ENCODE data around the gene MYO18A. TPM values are rescaled to one million over a fixed set of nuclear protein-coding genes. Genes with fewer than 3 reads are reported as not detected.

MYO18A gene
- total RNA-seq, 1 donor from 2014 or later: 79.9 TPM

DNA sequence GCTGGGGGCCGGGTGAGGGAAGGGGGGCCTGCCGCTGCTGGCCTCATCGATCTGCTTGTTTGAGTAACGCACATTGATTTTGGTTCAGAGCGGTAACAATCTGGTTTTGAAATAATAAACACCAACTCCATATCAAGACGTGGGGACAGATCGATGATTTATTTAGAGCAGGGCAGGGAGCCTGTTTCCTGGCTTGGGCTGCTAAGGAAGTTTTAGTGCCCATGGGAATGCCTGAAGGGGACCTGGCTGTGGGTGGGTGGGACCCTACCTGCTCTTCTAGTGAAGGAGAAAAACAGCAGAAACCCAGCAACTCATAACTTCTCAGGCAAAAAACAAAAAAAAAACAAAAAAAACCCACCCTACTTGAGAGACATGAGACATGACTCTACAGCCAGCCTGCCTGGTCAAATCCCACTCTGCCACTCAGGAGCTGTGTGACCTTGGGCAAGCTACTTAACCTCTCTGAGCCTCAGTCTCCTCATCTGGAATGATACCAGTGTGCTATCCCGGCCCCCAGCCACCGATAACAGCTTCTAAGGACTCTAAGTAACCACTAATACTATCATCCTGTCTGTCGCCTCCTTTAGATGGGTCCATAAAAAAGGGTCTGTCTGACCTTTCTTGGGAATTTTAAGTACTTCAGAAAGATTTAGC is 71.2 kb downstream of the MYO18A start:
- peaks cover 45% of the 10 kb centered on the region for H3K36me3 Mint-ChIP-seq (ENCODE audit: low read depth, unreplicated experiment)
- TF ChIP-seq, protein P1, sequence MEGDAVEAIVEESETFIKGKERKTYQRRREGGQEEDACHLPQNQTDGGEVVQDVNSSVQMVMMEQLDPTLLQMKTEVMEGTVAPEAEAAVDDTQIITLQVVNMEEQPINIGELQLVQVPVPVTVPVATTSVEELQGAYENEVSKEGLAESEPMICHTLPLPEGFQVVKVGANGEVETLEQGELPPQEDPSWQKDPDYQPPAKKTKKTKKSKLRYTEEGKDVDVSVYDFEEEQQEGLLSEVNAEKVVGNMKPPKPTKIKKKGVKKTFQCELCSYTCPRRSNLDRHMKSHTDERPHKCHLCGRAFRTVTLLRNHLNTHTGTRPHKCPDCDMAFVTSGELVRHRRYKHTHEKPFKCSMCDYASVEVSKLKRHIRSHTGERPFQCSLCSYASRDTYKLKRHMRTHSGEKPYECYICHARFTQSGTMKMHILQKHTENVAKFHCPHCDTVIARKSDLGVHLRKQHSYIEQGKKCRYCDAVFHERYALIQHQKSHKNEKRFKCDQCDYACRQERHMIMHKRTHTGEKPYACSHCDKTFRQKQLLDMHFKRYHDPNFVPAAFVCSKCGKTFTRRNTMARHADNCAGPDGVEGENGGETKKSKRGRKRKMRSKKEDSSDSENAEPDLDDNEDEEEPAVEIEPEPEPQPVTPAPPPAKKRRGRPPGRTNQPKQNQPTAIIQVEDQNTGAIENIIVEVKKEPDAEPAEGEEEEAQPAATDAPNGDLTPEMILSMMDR (IDR thresholded peaks at IDR 0.05; ENCODE audit: unreplicated experiment): no peak
- DNase-seq (ENCODE audit: low spot score): no peak
- peak overlapping the region; percentile 5 for H3K27ac Mint-ChIP-seq (ENCODE audit: unreplicated experiment)
- peaks cover 9% of the 10 kb centered on the region for H3K27me3 Mint-ChIP-seq (ENCODE audit: unreplicated experiment)
- H3K4me1 Mint-ChIP-seq (ENCODE audit: unreplicated experiment): peaks cover 9% of the 10 kb centered on the region
- peak overlapping the region; percentile 21 for H3K4me3 Mint-ChIP-seq (ENCODE audit: unreplicated experiment)
- H3K9me3 Mint-ChIP-seq (ENCODE audit: unreplicated experiment): no peaks in the 10 kb centered on the region

DNA sequence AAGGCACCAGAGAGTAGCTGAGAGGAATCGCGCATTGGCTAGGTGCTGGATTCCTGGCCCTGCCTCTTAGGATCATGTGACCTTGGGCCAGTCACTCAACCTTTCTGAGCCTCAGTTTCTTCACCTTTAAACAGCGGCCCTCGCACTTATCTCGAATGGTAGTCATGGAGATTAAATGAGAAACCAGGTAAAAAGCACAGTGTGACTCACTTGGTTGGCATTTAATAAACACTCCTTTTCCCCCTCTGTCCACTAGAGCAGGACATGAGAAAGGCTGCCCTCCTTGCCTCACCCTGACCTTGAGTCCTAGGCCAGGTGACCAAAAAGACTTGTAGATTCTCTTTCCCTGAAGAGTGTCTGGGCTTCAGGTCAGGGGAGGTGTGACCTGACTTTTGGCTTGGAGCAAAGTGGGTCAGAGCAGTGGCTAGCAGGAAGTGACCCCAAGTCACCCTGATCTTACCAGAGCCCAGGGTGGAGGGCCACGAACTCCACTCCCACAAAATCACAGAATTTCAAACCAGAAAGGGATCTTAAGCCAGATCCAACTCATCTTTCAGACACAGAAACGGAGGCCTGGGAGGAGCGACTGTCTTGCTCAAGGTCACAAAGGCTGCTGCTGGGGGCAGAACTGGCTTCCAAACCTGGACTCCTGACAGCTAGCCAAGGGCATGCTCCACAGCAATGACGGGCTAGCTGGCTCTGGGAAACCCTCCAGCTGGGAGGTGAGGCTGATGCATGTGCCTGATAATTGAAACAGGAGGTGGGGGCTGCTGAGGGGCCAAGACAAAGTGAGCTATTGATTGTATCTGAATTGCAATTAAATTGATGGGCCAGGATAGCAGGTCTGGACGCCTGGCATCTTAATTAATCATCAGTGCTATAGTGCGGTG is 72.0 kb downstream of the MYO18A start:
- Mint-ChIP-seq H3K27me3 (ENCODE audit: unreplicated experiment) (peaks cover 9% of the 10 kb centered on the region), H3K4me3 (ENCODE audit: unreplicated experiment) (no peak overlapping the region), H3K36me3 (ENCODE audit: low read depth, unreplicated experiment) (peaks cover 48% of the 10 kb centered on the region), H3K9me3 (ENCODE audit: unreplicated experiment) (no peaks in the 10 kb centered on the region), H3K27ac (ENCODE audit: unreplicated experiment) (no peak overlapping the region), H3K4me1 (ENCODE audit: unreplicated experiment) (peaks cover 9% of the 10 kb centered on the region)
- no peak for DNase-seq (ENCODE audit: low spot score)
- TF ChIP-seq, protein P1 (IDR thresholded peaks at IDR 0.05; ENCODE audit: unreplicated experiment): no peak

DNA sequence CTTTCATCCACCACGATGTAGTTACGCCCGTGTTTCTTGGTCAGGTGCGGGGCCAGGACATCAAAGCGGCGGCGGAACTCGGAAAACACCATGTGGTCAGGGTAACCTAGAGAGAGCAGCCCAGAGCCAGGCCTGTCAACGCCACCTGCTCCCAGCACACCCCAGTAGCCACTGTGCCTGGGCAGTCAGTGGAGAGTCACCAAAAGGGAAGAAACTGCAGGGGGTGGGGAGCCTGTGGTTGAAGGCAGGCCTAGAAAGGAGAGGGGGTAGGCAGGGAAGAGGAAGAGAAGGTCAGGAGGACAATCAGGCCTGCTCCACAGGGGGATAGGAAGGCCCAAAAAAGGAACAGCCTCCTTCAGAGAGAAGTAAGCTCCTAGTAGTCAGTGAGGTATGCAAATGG is 73.1 kb downstream of the MYO18A start:
- no peak overlapping the region for H3K4me3 Mint-ChIP-seq (ENCODE audit: unreplicated experiment)
- TF ChIP-seq, protein P1 (IDR thresholded peaks at IDR 0.05; ENCODE audit: unreplicated experiment): no peak
- H3K36me3 Mint-ChIP-seq (ENCODE audit: low read depth, unreplicated experiment): peaks cover 50% of the 10 kb centered on the region
- no peak for DNase-seq (ENCODE audit: low spot score)
- H3K9me3 Mint-ChIP-seq (ENCODE audit: unreplicated experiment): no peaks in the 10 kb centered on the region
- peaks cover 9% of the 10 kb centered on the region for H3K4me1 Mint-ChIP-seq (ENCODE audit: unreplicated experiment)
- peaks cover 12% of the 10 kb centered on the region for H3K27me3 Mint-ChIP-seq (ENCODE audit: unreplicated experiment)
- no peak overlapping the region for H3K27ac Mint-ChIP-seq (ENCODE audit: unreplicated experiment)

DNA sequence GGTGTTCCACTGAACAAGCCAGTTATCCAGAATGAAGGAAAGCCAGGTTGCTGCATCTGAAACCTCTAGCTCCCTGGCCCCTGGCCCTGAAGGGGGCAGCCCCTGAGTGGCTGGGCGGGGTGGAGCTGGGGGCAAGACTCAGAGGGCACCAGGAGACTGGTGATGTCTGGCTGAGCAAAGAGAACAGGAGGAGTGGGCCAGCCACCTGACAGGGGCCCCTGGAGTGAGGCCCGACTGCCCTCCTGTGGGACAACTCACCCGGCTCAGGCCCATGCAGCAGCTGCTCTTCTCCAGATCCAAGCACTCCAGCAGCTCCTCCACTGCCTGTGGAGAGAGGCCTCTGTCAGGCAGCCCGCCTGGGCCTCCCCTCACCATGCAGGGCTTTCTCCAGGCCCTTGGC is 76.9 kb downstream of the MYO18A start:
- peaks cover 7% of the 10 kb centered on the region for H3K27me3 Mint-ChIP-seq (ENCODE audit: unreplicated experiment)
- H3K36me3 Mint-ChIP-seq (ENCODE audit: low read depth, unreplicated experiment): peaks cover 36% of the 10 kb centered on the region
- no peak overlapping the region for H3K4me3 Mint-ChIP-seq (ENCODE audit: unreplicated experiment)
- peaks cover 8% of the 10 kb centered on the region for H3K4me1 Mint-ChIP-seq (ENCODE audit: unreplicated experiment)
- DNase-seq (ENCODE audit: low spot score): no peak
- TF ChIP-seq, protein P1 (IDR thresholded peaks at IDR 0.05; ENCODE audit: unreplicated experiment): no peak
- no peaks in the 10 kb centered on the region for H3K9me3 Mint-ChIP-seq (ENCODE audit: unreplicated experiment)
- H3K27ac Mint-ChIP-seq (ENCODE audit: unreplicated experiment): no peak overlapping the region

DNA sequence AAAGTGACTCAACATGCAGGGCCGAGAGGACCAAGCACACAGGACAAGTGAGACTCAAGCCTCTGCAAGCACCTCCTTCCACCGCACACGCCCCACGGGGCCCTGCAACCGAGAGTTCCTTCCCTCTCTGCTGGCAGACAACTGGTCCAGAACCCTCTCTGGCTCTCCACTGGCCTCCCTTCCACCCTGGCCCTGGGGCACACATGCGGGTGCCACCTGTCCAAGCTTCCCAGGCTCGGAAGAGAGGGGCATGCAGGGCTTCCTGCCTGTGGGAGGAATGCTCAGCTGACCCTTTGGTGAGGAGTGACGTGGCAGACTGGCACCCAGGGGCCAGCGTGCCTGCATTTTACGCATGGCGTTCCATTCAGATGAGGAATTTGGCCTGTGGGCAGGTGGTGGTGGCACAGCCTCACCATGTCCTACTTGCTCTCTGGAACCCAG is 77.4 kb downstream of the MYO18A start:
- Mint-ChIP-seq H3K9me3 (ENCODE audit: unreplicated experiment) (no peaks in the 10 kb centered on the region), H3K36me3 (ENCODE audit: low read depth, unreplicated experiment) (peaks cover 39% of the 10 kb centered on the region), H3K27me3 (ENCODE audit: unreplicated experiment) (peaks cover 7% of the 10 kb centered on the region), H3K4me3 (ENCODE audit: unreplicated experiment) (peak overlapping the region; percentile 23), H3K27ac (ENCODE audit: unreplicated experiment) (no peak overlapping the region), H3K4me1 (ENCODE audit: unreplicated experiment) (peaks cover 8% of the 10 kb centered on the region)
- TF ChIP-seq, protein P1 (IDR thresholded peaks at IDR 0.05; ENCODE audit: unreplicated experiment): no peak
- DNase-seq (ENCODE audit: low spot score): no peak
